ENCODE results near the gene SCUBE1.

DNA sequence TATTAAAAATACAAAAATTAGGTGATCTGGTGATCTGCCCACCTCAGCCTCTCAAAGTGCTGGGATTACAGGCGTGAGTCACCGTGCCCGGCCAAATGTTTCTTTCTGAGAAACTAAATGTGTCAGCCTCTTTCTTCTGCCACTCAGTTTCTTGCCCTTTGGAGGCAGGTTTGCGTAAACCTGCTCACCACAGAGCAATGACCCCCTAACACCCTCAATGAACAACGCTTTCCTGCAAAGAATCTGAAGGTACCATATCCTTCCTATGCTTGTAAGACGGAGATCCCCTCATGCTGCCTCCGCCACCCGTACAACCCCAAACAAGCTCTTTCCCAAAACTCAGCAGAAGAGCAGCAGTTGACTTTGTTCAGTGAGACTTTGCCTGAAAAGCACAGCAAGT is 117.6 kb downstream of the SCUBE1 start:
- TF ChIP-seq POLR2A (IDR thresholded peaks at IDR 0.05; ENCODE audit: low read depth, low read length) (no peak), CEBPB (IDR thresholded peaks at IDR 0.05; ENCODE audit: low read depth, low read length) (no peak), MAZ (IDR thresholded peaks at IDR 0.05; ENCODE audit: borderline replicate concordance, low read depth, low read length) (no peak), CTCF (conservative IDR thresholded peaks at IDR 0.05; ENCODE audit: low read depth, low read length) (no peak), MAFK (IDR thresholded peaks at IDR 0.05; ENCODE audit: low read depth, low read length) (no peak), BHLHE40 (IDR thresholded peaks at IDR 0.05; ENCODE audit: low read depth, low read length) (no peak)

Measured in IMR-90 (cell line).